IPS DF 4.7 (cell line): Measurements from ENCODE around the gene LTBP2.

Experiments
- DNase-seq: peaks from one replicate; pipeline ENCODE4 v3.0.0-alpha.2; 2013; ENCODE audit warnings: low spot score; ENCODE audit errors: extremely low read depth

The LTBP2 gene

GRCh38 chr14:74638966-74639365, 26.9 kb upstream of the LTBP2 start:
- no peak for DNase-seq

- DNase-seq: no peak
These were observed 26.0 kb upstream of the LTBP2 start for GRCh38 chr14:74638066-74638465.

GRCh38 chr14:74637178-74637550, 25.1 kb upstream of the LTBP2 start:
- DNase-seq: no peak

- no peak for DNase-seq
These were observed 24.6 kb upstream of the LTBP2 start for GRCh38 chr14:74636424-74637177.

GRCh38 chr14:74635847-74636246, 23.8 kb upstream of the LTBP2 start:
- no peak for DNase-seq

- no peak for DNase-seq
These were observed 22.9 kb upstream of the LTBP2 start for GRCh38 chr14:74634964-74635363.

GRCh38 chr14:74634481-74634880, 22.4 kb upstream of the LTBP2 start:
- DNase-seq: no peak

- no peak for DNase-seq
These were observed 19.0 kb upstream of the LTBP2 start for GRCh38 chr14:74630881-74631690.

GRCh38 chr14:74628418-74628817, 16.4 kb upstream of the LTBP2 start:
- no peak for DNase-seq

- no peak for DNase-seq
These were observed 15.0 kb upstream of the LTBP2 start for GRCh38 chr14:74627076-74627475.

- DNase-seq: no peak
These were observed 10.2 kb upstream of the LTBP2 start for GRCh38 chr14:74622257-74622656.

GRCh38 chr14:74621556-74621955, 9.5 kb upstream of the LTBP2 start:
- DNase-seq: no peak

GRCh38 chr14:74620923-74621322, 8.9 kb upstream of the LTBP2 start:
- DNase-seq: no peak

GRCh38 chr14:74620497-74620921, 8.5 kb upstream of the LTBP2 start:
- DNase-seq: no peak

GRCh38 chr14:74619672-74620131, 7.7 kb upstream of the LTBP2 start:
- DNase-seq: no peak

GRCh38 chr14:74618078-74618952, 6.3 kb upstream of the LTBP2 start:
- no peak for DNase-seq

- no peak for DNase-seq
These were observed 5.1 kb upstream of the LTBP2 start for GRCh38 chr14:74616996-74617700.

GRCh38 chr14:74616507-74616906, 4.5 kb upstream of the LTBP2 start:
- no peak for DNase-seq

GRCh38 chr14:74615735-74616134, 3.7 kb upstream of the LTBP2 start:
- no peak for DNase-seq

GRCh38 chr14:74614508-74615495, 2.8 kb upstream of the LTBP2 start:
- DNase-seq: no peak
